GM18519 (cell line): Measurements from ENCODE around the gene CDH13.

Source experiments
- ATAC-seq: cut with Tn5 transposase; IDR thresholded peaks from one replicate; pipeline ENCODE4 v1.9.1; 2021; ENCODE audit warnings: mild to moderate bottlenecking, moderate library complexity; ENCODE audit not compliant: unreplicated experiment, low FRiP score

CDH13 gene

GRCh38 chr16:82830944-82831343 lies 204.2 kb downstream of the CDH13 start:
- no peak for ATAC-seq

DNA sequence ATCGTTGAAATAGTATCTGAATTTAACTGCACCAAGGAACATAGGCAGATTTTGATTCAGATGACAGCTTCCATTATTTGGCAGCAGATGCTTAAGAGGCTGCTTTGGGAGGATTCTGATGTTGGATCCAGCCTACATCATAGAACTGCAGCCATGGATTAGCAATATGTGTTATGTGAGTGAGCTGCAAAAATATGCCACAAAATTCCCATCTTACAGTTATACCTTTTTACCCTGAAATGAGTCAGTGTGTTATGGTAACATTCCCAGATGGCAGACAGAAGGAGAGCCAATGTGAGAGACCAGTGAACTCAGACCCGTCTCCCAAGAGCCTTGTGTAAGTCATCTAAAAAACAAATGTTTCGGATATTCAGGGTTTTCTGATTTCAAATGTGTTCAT lies 206.1 kb downstream of the CDH13 start:
- no peak for ATAC-seq

DNA sequence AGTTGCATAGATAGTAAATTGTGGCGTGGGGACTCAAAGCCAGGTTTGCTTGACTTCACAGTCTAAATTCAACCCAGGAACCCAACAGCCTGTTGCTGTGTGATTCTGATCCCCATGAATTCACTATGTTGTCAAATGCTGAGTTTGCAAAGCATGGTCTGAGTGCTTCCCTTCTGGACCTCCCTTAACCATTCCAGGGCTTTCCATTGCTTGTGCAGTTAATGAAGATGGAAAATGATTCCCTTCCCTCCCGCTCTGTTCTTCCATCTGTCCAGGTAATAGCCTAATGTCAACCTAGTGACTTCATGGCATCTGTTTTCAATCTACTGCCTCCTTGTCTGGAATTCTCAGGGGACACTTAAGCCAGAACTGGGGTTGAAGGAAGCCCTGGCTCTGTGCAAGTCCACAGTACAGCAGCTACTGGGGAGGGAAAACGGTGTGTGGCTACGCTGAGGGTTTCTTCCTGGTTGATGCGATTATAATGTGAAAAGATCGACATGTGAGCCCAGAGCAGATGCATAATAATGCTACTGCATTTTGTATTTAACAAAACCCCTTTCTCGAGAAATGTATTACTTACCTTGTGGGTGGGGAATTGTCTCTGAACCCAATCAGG lies 206.7 kb downstream of the CDH13 start:
- ATAC-seq = no peak

- ATAC-seq = no peak
These were observed 207.5 kb downstream of the CDH13 start for GRCh38 chr16:82834151-82834815.

GRCh38 chr16:82835487-82836155 lies 208.9 kb downstream of the CDH13 start:
- no peak for ATAC-seq

DNA sequence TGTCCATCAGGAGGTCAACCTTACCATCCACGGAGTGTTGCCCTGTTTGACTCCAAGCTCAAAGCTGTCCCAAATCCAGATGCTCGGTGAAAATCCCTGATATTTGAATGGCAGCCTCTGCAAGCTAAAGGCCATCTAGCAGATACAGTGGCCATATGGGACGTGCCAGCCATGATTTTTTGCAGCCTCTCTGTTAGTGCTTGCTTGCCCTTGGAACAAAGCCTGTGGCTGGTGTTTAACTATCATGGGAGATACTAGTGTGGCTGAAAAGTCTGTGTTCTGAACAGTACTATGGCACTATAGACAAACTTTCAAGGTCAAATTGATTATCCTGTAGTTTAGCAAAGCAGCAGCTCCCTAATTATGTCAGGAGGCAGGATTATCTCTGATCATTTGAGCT lies 214.3 kb downstream of the CDH13 start:
- no peak for ATAC-seq

GRCh38 chr16:82843606-82844271 lies 217.0 kb downstream of the CDH13 start:
- ATAC-seq = no peak

GRCh38 chr16:82845116-82845515 lies 218.3 kb downstream of the CDH13 start:
- no peak for ATAC-seq

DNA sequence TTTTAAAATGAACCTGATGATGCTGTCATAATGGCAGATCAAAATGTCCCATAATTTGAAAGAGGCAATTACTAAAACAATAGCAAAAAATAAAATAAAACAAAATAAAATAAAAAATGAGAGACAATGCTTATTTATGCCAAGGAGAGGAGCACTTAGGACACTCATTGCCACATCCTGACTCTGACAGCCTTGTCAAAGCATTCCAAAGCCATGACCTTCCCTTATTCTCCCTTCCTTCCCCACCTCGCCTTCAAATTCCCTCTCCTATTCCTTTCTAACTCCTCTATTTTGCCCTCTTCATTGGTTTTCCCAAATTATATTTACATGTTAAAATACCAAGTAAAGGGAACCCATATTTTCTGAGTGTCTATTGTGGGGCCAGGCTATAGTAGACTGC lies 220.0 kb downstream of the CDH13 start:
- ATAC-seq = no peak

- ATAC-seq = no peak
These were observed 221.2 kb downstream of the CDH13 start for GRCh38 chr16:82848013-82848412.

DNA sequence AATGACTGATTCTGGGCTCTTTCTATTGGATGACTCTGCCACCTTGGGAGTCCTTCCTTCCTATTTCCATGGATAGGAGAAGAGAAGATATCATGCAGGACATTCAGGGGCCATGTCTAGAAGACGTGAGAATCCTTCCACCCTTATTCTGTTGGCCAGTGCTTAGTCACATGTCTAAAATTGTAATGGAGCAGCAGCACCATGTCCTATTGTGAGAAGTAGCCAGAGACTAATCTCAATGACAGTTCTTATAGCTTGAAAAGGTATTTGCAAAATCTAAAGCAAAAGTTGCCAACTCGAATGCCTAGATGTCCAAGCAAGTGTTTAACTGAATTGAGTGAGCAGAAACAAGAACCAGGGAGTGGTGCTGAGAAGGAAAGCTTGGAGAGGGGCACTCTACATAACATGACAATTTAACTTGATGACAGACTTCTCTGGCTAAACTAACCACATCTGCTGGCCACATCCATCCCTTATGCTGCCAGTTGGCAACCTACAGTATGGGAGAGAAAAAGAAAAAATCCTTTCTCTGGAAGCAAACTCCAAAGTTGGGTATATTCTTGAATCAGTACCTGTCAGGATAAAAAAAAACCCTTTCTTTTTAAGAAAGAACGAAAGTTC lies 225.7 kb downstream of the CDH13 start:
- ATAC-seq = no peak

- no peak for ATAC-seq
These were observed 228.7 kb downstream of the CDH13 start for GRCh38 chr16:82855471-82855870.

DNA sequence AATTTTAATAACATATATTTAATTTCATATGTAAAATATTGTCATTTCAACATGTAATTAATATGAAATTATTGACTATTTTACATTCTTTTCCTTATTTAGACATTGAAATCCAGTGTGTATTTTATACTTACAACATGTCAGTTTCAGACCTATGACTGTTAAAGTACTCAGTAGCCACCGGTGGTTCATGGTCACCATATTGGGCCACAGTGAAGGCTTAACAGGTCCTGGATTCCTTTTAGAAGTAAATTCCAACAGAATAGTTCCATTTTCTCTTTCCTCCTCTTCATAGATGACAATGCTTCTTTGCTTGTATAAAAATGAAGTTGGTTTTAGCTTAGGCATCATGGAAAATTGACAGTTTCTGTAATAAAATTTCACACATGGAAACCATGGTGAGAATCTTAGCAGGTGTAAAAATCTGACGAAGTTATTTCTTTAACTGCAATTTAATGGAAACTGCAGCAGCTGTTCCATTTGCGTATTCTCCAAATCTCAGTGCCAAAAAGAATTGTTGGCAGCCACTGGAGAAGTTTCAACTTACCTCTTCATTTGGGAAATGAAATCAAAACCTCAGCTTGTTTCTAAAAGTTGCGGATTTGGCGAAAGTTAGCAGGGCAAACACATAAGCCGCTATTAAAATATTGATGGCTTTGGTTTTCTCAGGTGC lies 231.1 kb downstream of the CDH13 start:
- no peak for ATAC-seq

DNA sequence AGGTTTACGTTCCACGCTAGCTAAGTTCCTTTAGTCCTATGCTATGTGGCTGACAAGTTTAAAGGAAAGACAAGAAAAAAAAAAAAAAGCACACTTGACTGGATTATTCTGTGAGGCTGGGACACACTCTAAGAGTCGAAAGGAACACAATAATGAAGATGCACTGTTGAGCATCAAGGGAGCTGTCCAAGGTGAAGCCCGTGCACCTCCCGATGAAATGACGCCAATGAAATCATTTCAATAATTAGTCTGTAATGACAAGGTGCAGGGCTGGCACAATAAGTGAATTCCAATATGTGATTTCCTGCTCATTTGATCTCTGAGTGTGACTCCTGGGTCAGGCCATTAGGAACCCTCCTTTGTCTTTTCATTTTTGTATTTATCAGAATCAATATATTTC lies 232.9 kb downstream of the CDH13 start:
- ATAC-seq = no peak

DNA sequence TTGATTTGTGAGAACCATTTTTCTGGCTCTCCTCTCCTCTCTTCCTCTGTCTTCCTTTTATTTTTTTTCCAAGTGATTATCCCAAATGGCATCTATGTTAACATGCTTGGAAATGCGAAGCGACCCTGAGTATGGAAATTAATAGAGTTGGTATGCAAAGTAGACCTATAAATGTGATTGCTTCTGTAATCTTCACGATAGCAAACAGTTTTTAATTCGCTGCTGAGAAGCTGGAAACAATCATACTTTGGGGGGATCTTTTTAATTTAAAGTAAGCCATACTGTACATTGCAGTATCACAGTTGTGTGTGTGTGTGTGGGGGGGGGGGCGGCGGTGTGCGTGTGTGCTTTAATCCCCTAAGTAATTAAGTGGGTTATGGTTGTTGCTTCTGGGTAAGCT lies 233.3 kb downstream of the CDH13 start:
- no peak for ATAC-seq

DNA sequence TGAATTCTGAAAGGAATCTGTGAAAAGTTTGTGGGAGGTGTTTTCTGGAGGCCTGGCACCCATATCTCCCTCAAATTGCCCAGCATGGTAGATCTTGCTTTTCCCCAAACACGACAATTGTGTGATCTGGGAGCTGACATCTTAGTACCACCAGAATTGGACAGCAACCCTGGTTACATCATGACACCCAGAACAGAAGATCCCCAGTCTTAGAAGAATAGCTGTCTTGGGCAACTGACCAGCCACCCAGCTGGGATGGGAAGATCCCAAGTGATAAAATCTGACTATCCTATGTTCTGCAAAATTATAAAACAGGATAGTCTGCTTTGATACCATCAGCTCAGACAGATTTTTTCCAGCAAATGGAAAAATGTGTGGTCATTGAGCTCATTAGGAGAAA lies 235.3 kb downstream of the CDH13 start:
- ATAC-seq = no peak

DNA sequence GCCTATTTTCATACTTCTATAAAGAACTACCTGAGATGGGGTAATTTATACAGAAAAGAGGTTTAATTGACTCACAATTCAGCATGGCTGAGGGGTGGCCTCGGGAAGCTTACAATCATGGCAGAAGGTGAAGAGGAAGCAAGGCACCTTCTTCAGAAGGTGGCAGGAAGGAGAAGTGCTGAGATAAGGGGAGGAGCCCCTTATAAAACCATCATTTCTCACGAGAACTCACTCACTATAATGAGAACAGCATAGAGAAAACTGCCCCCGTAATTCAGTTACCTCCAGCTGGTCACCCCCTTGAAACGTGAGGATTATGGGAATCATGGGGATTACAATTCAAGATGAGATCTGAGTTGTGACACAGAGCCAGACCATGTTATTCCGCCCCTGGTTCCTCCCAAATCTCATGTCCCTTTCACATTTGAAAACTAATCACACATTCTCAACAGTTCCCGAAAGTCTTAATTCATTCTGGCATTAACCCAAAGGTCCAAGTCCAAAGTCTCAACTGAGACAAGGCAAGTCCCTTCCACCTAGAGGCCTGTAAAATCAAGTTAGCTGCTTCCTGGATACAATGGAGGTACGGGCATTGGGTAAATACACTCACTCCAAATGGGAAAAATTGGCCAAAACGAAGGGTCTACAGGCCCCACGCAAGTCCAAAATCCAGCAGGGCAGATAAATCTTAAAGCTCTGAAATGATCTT lies 237.7 kb downstream of the CDH13 start:
- ATAC-seq = no peak

DNA sequence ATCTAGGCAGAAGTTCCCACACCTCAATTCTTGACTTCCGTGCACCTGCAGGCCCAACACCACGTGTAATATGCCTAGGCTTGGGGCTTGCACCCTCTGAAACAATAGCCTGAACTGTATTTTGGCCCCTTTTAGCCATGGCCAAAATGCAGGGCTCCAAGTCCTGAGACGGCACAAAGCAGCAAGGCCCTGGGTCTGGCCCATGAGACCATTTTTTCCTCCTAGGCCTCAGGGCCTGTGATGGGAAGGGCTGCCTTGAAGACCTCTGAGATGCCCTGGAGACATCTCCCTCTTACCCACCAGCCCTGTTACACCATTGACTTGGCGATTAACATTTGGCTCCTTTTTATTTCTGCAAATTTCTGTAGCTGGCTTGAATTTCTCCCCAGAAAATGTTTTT lies 238.6 kb downstream of the CDH13 start:
- ATAC-seq = no peak

GRCh38 chr16:82867485-82867884 lies 240.7 kb downstream of the CDH13 start:
- no peak for ATAC-seq

- no peak for ATAC-seq
These were observed 247.5 kb downstream of the CDH13 start for GRCh38 chr16:82874271-82874670.
